ENCODE data around the gene IBTK. TPM values are rescaled to one million over a fixed set of nuclear protein-coding genes. Genes with fewer than 3 reads are reported as not detected.

Gene IBTK
- polyA plus RNA-seq, 3 donors: 7.0 to 20.2 (median 13.1) TPM

DNA sequence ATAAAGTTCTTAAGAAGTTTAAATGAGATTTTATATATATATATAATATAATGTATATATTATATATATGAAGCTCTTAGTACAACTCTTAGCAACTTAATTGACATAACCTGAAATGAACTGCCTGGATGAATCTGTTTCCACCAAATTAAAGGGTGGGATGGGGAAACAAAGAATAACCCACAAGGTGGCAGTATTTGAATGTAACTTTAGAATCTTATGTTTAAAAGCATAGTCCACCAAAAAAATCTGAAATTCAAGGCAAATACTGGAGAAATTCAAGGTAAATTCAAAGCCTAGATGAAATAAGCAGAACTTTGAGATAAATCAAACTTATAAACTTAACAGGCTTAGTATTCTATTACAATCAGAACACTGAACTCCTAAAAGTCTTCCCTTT lies 4.4 kb upstream of the IBTK start:
- no peak overlapping the region for H3K4me3 ChIP-seq (replicated peaks in 1 of 3; ENCODE audit: low read depth in 2 of 3, low read length in 3 of 3)
- intact Hi-C loops (cut with micrococcal nuclease): loop anchor here (5.0 kb wide), 1 partner anchor 805 kb away; no protein-coding TSS in a partner anchor
- H3K9me3 Mint-ChIP-seq: no peaks in the 10 kb centered on the region
- no peak overlapping the region for H3K27ac Mint-ChIP-seq
- H3K9ac ChIP-seq (ENCODE audit: insufficient read depth, low read length, poor library complexity, severe bottlenecking): no peak overlapping the region
- H3K27me3 ChIP-seq (ENCODE audit: control insufficient read depth in 2 of 2, insufficient read depth in 2 of 2, low read length in 2 of 2): no peaks in the 10 kb centered on the region
- H4K20me1 ChIP-seq (ENCODE audit: insufficient read depth, low read length): no peaks in the 10 kb centered on the region
- H3K4me3 Mint-ChIP-seq: no peak overlapping the region
- peak; percentile 12 to 41 (median 21) for DNase-seq
- no peaks in the 10 kb centered on the region for H3K9me3 ChIP-seq (replicated peaks in 1 of 2; ENCODE audit: control insufficient read depth in 1 of 2, insufficient read depth in 1 of 2, low read length in 2 of 2)
- H3K27me3 Mint-ChIP-seq (ENCODE audit: low read depth in 3 of 3): peaks cover 0 to 1% (median 0%) of the 10 kb centered on the region in 3 donors
- TF ChIP-seq, protein P1, sequence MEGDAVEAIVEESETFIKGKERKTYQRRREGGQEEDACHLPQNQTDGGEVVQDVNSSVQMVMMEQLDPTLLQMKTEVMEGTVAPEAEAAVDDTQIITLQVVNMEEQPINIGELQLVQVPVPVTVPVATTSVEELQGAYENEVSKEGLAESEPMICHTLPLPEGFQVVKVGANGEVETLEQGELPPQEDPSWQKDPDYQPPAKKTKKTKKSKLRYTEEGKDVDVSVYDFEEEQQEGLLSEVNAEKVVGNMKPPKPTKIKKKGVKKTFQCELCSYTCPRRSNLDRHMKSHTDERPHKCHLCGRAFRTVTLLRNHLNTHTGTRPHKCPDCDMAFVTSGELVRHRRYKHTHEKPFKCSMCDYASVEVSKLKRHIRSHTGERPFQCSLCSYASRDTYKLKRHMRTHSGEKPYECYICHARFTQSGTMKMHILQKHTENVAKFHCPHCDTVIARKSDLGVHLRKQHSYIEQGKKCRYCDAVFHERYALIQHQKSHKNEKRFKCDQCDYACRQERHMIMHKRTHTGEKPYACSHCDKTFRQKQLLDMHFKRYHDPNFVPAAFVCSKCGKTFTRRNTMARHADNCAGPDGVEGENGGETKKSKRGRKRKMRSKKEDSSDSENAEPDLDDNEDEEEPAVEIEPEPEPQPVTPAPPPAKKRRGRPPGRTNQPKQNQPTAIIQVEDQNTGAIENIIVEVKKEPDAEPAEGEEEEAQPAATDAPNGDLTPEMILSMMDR (IDR thresholded peaks at IDR 0.05): peak; percentile 72
- H2AFZ ChIP-seq (ENCODE audit: insufficient read depth, low read depth, low read length, poor library complexity, severe bottlenecking): no peak overlapping the region
- peaks cover 6 to 11% of the 10 kb centered on the region in 2 donors for H3K4me1 ChIP-seq (ENCODE audit: control insufficient read depth in 1 of 2, insufficient read depth in 2 of 2, low read length in 2 of 2)
- no peaks in the 10 kb centered on the region for H3K36me3 Mint-ChIP-seq
- H3K79me2 ChIP-seq (ENCODE audit: insufficient read depth, low read length): peaks cover 6% of the 10 kb centered on the region
- H3K36me3 ChIP-seq (replicated peaks in 1 of 2; ENCODE audit: control insufficient read depth in 1 of 2, insufficient read depth in 2 of 2, low read length in 2 of 2): no peaks in the 10 kb centered on the region
- H3K4me1 Mint-ChIP-seq: peaks cover 11% of the 10 kb centered on the region
- no peak overlapping the region for H3K4me2 ChIP-seq (replicated peaks; ENCODE audit: extremely low read depth, low read length, poor library complexity, severe bottlenecking)
- no peak overlapping the region for H3K27ac ChIP-seq (ENCODE audit: low read depth in 1 of 2, low read length in 2 of 2)

DNA sequence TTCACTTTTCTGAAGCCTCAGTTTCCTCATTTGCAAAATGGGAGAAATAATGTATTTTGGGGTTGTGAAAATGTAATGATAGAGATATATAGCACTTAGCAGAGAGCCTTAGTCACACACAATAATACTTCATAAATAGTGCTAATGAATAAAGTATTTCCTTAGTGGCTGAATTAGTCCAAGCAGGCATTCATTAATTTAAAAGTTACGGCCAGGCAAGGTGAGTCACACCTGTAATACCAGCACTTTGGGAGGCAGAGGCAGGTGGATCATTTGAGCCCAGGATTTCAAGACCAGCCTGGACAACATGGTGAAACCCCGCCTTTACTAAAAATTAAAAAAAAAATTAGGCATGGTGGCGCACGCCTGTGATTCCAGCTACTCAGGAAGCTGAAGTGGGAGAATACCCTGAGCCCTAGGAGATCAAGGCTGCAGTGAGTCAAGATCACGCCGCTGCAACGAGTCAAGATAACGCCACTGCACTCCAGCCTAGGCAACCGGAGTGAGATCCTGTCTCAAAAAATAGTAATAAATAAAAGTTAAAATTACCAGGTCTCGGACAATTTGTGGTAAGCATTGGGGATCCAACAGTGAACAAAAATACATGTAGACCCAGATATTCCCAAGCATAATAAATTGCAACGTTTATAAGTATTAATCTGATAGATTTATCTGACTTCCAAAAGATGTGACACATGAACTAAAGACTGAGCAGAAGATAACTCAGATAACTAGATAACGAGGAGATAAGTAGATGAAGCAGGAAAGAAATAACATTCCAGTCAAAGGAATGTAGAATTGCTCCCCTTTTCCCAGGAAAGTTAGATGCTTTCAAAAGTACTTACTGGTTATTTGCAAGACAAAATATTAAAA lies 2.1 kb upstream of the IBTK start:
- Mint-ChIP-seq H3K9me3 (no peaks in the 10 kb centered on the region), H3K4me1 (peaks cover 26% of the 10 kb centered on the region), H3K27me3 (ENCODE audit: low read depth in 3 of 3) (peaks cover 0 to 1% (median 0%) of the 10 kb centered on the region in 3 donors), H3K27ac (no peak overlapping the region), H3K4me3 (no peak overlapping the region), H3K36me3 (peaks cover 6 to 8% of the 10 kb centered on the region in 2 donors)
- Histone ChIP-seq H3K9me3 (replicated peaks in 1 of 2; ENCODE audit: control insufficient read depth in 1 of 2, insufficient read depth in 1 of 2, low read length in 2 of 2) (no peaks in the 10 kb centered on the region), H2AFZ (ENCODE audit: insufficient read depth, low read depth, low read length, poor library complexity, severe bottlenecking) (no peak overlapping the region), H3K4me2 (replicated peaks; ENCODE audit: extremely low read depth, low read length, poor library complexity, severe bottlenecking) (no peak overlapping the region), H3K27me3 (ENCODE audit: control insufficient read depth in 2 of 2, insufficient read depth in 2 of 2, low read length in 2 of 2) (no peaks in the 10 kb centered on the region), H3K79me2 (ENCODE audit: insufficient read depth, low read length) (peaks cover 30% of the 10 kb centered on the region), H3K9ac (ENCODE audit: insufficient read depth, low read length, poor library complexity, severe bottlenecking) (no peak overlapping the region), H3K4me3 (replicated peaks in 1 of 3; ENCODE audit: low read depth in 2 of 3, low read length in 3 of 3) (no peak overlapping the region), H3K36me3 (replicated peaks in 1 of 2; ENCODE audit: control insufficient read depth in 1 of 2, insufficient read depth in 2 of 2, low read length in 2 of 2) (peaks cover 0 to 2% of the 10 kb centered on the region in 2 donors), H3K4me1 (ENCODE audit: control insufficient read depth in 1 of 2, insufficient read depth in 2 of 2, low read length in 2 of 2) (peaks cover 16 to 24% of the 10 kb centered on the region in 2 donors), H3K27ac (ENCODE audit: low read depth in 1 of 2, low read length in 2 of 2) (no peak overlapping the region), H4K20me1 (ENCODE audit: insufficient read depth, low read length) (no peaks in the 10 kb centered on the region)
- no peak for DNase-seq
- 98% methylated on average over 5 of the region's 12 CpGs for WGBS (ENCODE audit: insufficient coverage)
- TF ChIP-seq, protein P1 (IDR thresholded peaks at IDR 0.05): no peak
- intact Hi-C loops (cut with micrococcal nuclease): loop anchor here (5.0 to 10.0 kb wide), 3 partner anchors 808 to 945 kb away; partner anchors contain the start of genes DOP1A (in 2 of the 2), UBE3D (in 2 of the 2), PGM3 (in 1 of the 2) and RWDD2A (in 1 of the 2)

Data from CD14-positive monocyte (primary cell).